DOHH2 (cell line): Measurements from ENCODE around the gene WRAP73.

Source experiments
- EZH2phosphoT487 ChIP-seq: fragments of 200-600 bp; sonication (generic); IDR thresholded peaks from 2 replicates; pipeline ENCODE4 v1.6.1; 2017; ENCODE audit warnings: borderline replicate concordance, mild to moderate bottlenecking, antibody characterized with exemption, low read length, moderate library complexity, mixed read lengths
- TF ChIP-seq, protein P1 (sequence below): fragments of 200-600 bp; sonication (generic); IDR thresholded peaks from one replicate; pipeline ENCODE4 v1.5.1; 2014; ENCODE audit warnings: antibody characterized with exemption, mild to moderate bottlenecking, low read depth, low read length; ENCODE audit not compliant: poor library complexity, severe bottlenecking

DNA sequence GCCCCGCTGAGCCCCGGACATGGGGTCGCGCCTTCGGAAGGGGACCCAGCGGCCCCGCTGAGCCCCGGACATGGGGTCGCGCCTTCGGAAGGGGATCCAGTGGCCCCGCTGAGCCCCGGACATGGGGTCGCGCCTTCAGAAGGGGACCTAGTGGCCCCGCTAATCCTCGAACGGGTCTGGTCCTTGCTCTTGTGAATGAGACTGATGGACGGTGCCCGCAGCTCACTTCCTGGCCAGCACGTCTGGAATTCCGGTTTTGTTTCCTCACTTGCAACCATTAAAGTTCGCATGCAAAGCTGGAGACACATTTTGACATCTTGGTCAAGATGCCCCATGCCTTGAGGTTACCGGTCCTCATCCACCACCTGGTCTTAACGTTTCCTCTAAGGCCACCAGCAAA lies 5.6 kb downstream of the WRAP73 start:
- TF ChIP-seq, protein P1, sequence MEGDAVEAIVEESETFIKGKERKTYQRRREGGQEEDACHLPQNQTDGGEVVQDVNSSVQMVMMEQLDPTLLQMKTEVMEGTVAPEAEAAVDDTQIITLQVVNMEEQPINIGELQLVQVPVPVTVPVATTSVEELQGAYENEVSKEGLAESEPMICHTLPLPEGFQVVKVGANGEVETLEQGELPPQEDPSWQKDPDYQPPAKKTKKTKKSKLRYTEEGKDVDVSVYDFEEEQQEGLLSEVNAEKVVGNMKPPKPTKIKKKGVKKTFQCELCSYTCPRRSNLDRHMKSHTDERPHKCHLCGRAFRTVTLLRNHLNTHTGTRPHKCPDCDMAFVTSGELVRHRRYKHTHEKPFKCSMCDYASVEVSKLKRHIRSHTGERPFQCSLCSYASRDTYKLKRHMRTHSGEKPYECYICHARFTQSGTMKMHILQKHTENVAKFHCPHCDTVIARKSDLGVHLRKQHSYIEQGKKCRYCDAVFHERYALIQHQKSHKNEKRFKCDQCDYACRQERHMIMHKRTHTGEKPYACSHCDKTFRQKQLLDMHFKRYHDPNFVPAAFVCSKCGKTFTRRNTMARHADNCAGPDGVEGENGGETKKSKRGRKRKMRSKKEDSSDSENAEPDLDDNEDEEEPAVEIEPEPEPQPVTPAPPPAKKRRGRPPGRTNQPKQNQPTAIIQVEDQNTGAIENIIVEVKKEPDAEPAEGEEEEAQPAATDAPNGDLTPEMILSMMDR = no peak
- no peak for TF ChIP-seq EZH2phosphoT487
